Measurements from ENCODE around the gene BCAS4. TPM values are rescaled to one million over a fixed set of nuclear protein-coding genes. Genes with fewer than 3 reads are reported as not detected.

Gene BCAS4
- total and polyA plus RNA-seq, 2 experiments from 2014 or later: 22.2 to 24.8 TPM

- TF ChIP-seq ZNF462 (CRISPR knock-in tag; IDR thresholded peaks at IDR 0.05): no peak
- TF ChIP-seq EZH2 (IDR thresholded peaks at IDR 0.05; ENCODE audit: low read depth, unreplicated experiment): no peak
- no peak for TF ChIP-seq ETS1 (IDR thresholded peaks at IDR 0.05)
- no peak for TF ChIP-seq CTCF (conservative IDR thresholded peaks at IDR 0.05; ENCODE audit: low read depth in 2 of 2)
- TF ChIP-seq CREB1 (CRISPR knock-in tag; IDR thresholded peaks at IDR 0.05; ENCODE audit: low read depth): no peak
- TF ChIP-seq JUNB (IDR thresholded peaks at IDR 0.05; ENCODE audit: unreplicated experiment): no peak
- TF ChIP-seq POLR2AphosphoS5 (IDR thresholded peaks at IDR 0.05; ENCODE audit: low read depth): no peak
- no peak for TF ChIP-seq REST (IDR thresholded peaks at IDR 0.05; ENCODE audit: unreplicated experiment)
These were observed 2.3 kb downstream of the BCAS4 start (continued) for GRCh38 chr20:50797142-50797541.

Measured in GM23338 (cell line).